HG03565 (cell line): Measurements from ENCODE around the gene MYO3B.

ENCODE experiments used
- ATAC-seq: cut with Tn5 transposase; IDR thresholded peaks from one replicate; pipeline ENCODE4 v1.9.1; 2021; ENCODE audit warnings: mild to moderate bottlenecking, moderate library complexity; ENCODE audit not compliant: unreplicated experiment

The MYO3B gene

GRCh38 chr2:170229125-170229524, 51.2 kb downstream of the MYO3B start:
- no peak for ATAC-seq

DNA sequence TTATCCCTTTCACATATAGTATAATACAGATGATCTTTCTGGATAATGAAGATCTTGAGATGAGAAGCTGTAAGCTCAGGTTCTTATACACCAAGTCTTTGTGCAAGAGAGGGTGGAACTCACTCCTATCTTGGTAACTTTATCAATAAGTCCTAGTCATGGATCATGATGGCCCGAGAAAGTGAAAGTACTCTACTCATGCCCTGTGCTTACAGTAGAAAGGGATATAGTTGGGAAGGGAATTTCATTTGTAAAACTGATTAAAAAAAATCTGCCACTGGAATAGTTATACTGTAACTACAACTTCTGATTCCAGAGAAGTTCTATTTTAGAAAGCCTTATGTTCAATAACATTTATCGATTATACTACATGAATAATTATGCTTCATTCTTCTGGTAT, 51.8 kb downstream of the MYO3B start:
- ATAC-seq = no peak

DNA sequence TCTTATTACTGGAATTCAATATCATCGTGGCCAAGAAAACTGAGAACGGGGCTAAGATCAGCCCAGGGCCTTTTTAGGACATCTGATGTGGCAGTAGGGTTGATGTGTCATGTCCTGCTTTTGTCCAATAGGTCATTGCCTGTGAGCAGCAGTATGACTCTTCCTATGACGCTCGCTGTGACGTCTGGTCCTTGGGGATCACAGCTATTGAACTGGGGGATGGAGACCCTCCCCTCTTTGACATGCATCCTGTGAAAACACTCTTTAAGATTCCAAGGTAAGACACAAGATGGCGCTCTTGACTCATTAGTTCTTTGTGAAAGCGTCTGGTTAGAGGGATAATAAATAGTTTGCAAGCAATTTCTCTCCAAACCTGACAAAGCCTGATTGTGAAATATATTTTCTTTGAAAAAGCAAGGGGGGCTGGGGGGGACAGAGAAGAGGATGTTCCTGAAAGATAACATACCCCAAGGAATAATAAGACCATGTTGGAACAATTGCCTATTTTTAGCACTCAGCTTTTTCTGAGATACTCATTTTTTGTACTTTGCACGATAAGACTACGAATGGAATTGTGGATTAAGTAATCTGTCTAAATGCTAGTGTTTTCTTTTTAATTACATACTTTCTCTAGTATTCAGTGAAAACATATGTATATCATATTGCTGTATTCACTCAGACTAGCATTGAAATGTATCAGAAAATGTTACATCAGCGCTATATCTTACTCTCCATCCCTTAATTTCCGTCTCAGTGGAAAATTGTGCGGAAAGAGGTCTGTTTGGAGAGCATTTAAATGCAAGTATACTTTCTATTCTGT, 58.1 kb downstream of the MYO3B start:
- ATAC-seq = no peak

GRCh38 chr2:170236680-170237047, 58.7 kb downstream of the MYO3B start:
- no peak for ATAC-seq

DNA sequence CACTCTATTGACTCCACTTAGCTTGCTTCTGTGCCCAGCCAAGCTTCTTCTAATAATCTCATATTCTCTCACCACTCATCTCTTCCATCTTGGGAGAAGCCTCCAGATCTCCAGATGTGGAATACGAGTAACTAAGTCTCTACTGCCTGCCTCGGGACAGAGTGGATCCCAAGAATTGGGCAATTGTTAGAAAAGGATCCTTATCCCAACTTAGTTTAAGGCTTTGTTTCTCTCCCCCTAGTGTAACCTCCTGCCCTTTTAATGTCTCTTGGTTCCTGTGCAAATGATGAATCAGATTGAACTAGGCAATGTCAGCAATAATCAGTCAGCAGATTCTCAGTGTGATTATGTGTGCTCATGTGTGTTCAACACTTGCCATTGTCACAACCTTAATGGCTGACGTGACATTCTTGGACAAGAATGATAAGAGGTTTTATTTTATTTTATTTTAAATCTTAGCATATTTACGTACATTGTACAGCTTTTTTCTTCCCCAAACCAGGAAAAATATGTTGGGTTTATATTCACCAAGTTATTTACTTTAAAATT, 59.7 kb downstream of the MYO3B start:
- no peak for ATAC-seq

- no peak for ATAC-seq
Measured at GRCh38 chr2:170238776-170239175, 60.8 kb downstream of the MYO3B start.

DNA sequence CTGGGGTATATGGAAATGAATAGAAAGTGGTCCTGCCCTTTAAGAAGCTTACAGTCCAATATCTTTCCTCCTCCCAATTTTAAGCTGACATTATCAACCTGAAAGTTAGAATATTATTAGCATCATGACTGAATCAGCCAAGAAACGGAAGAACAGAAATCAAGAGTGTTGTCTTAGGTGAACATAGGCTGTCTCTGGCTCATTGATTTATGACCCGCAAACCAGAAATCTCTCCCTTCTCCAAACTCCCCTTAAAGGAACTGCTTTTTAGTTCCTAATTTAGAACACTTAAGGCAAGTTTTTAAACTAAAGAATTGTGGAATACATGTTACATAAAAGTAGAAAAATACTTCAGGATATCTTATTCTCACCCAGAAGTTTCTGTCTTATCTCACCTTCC, 62.7 kb downstream of the MYO3B start:
- no peak for ATAC-seq

DNA sequence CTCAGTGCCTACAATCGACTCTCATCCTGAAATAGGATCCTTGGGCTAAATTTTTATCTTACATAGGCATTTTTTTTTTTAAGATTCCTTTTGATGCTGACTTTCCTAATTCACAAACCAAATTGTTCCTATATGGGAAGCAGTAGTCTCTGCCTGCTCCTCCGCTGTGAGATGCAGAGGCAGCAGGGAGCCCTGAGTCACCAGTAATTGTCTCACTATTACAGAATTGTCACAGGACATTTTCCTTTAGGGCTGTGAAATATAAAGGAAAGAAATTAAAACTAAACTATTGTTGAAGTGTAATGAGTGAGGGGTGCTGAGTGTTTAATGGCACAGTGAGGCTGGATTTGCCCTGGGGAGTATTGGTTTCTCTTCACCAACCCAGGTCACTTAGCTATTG, 63.8 kb downstream of the MYO3B start:
- ATAC-seq = no peak

GRCh38 chr2:170243118-170243837, 65.3 kb downstream of the MYO3B start:
- ATAC-seq = no peak

DNA sequence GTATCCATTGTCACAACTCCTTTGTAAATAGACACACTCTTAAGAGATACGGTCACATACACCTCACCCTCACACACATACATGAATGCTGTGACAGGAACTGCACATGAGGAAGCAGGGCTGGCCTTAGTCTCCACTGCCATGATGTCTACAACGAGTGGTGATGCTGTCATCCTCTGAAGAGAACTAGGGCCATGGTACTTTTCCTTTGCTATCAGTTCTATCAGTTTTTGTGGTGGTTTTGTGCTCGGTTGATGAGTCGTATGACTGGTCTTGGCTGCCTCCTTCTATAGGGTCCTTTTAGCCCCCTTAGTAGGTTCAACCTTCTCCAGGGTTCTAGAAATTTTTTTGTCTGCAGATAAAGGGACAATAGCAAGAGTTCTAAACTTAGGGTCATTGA, 66.0 kb downstream of the MYO3B start:
- no peak for ATAC-seq

DNA sequence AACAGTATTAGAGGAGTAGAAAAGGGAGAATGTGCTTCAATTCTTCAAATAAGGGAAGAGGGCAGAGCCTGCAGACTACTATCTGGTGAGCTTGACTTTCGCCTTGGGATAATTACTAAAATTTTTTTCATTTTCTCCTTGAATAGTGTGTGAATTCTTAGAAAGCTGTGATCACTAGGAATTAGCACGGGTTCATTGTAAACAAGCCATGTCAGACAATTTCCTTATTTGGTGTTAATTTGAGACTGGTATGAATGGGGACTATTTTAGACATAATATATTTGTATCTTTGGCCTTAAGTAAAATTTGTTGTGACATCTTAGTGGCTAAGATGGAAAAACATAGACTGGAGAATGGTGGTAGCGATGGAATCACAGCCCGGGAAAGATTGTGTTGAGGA, 66.6 kb downstream of the MYO3B start:
- ATAC-seq = no peak

GRCh38 chr2:170245312-170245711, 67.4 kb downstream of the MYO3B start:
- no peak for ATAC-seq

- no peak for ATAC-seq
Measured at GRCh38 chr2:170247333-170247732, 69.4 kb downstream of the MYO3B start.

GRCh38 chr2:170247882-170248393, 70.0 kb downstream of the MYO3B start:
- ATAC-seq = no peak

DNA sequence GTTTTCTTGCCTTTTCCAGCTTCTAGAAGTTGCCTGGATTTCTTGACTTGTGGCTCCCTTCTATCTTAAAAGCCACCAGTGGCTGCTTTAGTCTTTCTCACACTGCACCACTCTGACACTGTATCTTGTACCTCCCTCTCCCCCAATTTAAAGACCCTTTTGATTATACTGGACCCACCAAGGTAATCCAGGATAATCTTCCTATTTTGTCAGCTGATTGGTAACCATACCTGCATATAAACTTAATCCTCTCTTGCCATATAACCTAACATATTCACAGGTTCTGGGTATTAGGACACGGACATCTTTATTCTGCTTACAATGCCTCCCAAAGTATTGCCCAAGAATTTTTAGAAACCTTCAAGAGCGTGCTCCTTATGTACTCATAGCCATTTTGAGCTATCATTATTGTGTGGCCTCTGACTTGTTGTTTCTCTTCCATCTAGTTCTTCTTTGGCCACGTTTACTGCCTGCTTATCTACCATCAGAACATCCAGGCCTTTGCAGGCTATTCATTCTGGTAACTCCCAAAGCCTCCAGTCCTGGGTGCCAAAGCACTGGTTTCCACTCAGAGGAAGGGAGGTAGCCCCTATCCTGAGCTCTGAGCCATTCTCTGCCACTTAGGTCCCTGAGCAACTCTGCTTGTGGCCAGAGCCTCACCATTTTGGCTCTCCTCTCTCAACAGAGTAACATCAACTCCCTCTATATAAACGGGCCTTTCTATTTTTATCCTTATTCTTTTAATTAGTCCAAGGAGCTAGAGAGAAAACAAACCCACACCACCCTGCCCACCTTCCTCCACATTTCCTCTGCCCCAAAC, 70.8 kb downstream of the MYO3B start:
- ATAC-seq = no peak

GRCh38 chr2:170249761-170250160, 71.8 kb downstream of the MYO3B start:
- ATAC-seq = no peak

DNA sequence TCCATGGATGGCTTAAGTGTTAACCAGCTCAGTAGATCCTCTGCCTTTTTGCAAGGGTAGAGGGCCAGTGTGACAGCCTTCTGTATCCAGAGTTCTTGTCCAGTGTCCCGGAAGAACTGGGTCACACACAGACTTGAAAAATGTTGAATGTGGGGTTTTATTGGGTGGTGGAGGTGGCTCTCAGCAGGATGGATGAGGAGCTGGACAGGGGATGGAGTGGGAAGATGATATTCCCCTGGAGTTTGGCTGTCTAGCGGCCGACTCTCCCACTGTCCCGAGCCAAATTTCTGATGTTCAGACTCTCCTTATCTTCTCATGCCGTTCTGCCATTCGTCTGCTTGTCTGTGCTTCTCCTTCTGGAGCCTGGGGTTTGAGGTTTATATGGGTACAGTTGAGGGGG, 72.6 kb downstream of the MYO3B start:
- ATAC-seq = no peak

DNA sequence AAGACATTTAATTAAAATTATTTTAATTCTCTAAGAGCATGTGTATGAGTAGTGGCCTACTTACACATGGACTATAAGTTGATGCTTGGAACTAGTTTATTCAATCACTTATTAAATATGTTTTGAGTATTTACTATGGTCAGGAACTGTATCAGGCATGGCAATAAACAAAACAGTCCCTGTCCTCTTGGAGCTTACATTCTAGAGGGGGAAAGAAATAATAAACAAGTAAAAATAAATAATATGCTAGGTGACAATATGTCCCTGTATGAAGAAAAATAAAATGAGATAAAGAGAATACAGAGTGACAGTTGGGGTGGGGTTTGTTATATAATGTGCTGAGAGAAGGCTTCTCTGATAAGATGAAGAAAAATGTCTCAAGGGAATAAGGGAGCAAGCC, 74.5 kb downstream of the MYO3B start:
- no peak for ATAC-seq

GRCh38 chr2:170253721-170254230, 75.8 kb downstream of the MYO3B start:
- ATAC-seq = no peak

DNA sequence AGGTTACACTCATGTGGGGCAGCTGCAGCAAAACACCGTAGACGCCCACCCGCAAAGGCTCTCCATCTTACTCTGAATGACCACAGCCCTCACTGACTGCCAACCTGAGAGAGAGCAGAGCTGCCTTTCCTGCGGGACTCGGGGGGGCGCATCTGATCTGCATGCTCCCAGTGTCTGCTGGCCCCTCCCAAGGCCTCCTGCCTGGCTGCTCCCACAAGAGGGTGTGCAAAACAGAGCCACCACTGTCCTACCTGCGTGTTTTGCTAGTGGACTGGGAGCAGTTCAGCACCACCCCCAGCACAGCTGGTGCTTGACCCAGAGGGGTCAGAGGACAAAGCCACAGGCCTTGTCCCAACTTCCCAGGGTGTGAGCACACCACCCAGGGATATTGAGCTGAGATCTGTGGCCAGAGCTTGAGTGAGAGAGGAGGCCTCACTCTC, 76.4 kb downstream of the MYO3B start:
- ATAC-seq = no peak

GRCh38 chr2:170255137-170255536, 77.2 kb downstream of the MYO3B start:
- ATAC-seq = no peak
